Middle frontal gyrus (tissue), 1 donor: ENCODE results near the gene TNIP1.

Experiments used
- DNase-seq: peaks from one replicate; pipeline ENCODE4 v3.0.0-alpha.2; 2015; ENCODE audit warnings: low spot score; ENCODE audit errors: extremely low spot score

TNIP1 gene

GRCh38 chr5:151005187-151005949 is 75.5 kb downstream of the TNIP1 start:
- DNase-seq: no peak

- DNase-seq: no peak
Observed at GRCh38 chr5:151004499-151004898, 76.3 kb downstream of the TNIP1 start.

GRCh38 chr5:151003503-151003860 is 77.4 kb downstream of the TNIP1 start:
- DNase-seq: no peak

- DNase-seq: no peak
Observed at GRCh38 chr5:151002681-151003502, 77.9 kb downstream of the TNIP1 start.

GRCh38 chr5:151002250-151002649 is 78.6 kb downstream of the TNIP1 start:
- DNase-seq: peak; percentile 14

GRCh38 chr5:151001436-151001835 is 79.4 kb downstream of the TNIP1 start:
- no peak for DNase-seq

- DNase-seq: no peak
Observed at GRCh38 chr5:150999704-151000442, 81.0 kb downstream of the TNIP1 start.

GRCh38 chr5:150993826-150994412 is 86.9 kb downstream of the TNIP1 start:
- DNase-seq: no peak

GRCh38 chr5:150993422-150993821 is 87.4 kb downstream of the TNIP1 start:
- DNase-seq: no peak

- DNase-seq: no peak
Observed at GRCh38 chr5:150992705-150993104, 88.1 kb downstream of the TNIP1 start.

- no peak for DNase-seq
Observed at GRCh38 chr5:150989695-150990094, 91.1 kb downstream of the TNIP1 start.

GRCh38 chr5:150987746-150988145 is 93.1 kb downstream of the TNIP1 start:
- DNase-seq: no peak
